RWPE1 (cell line): ENCODE measurements around the gene MMP24OS.
"Not testable (repeated sequence)": the region's sequence is repeated elsewhere in the genome, so short reads cannot be mapped to it uniquely, and the experiment has no call there.

Source experiments
- CTCF ChIA-PET: fragments of 350-600 bp; sonication (Branson Sonifier 250); formaldehyde crosslinking; extraction: SDS; loops from one replicate; lab custom pipeline; 2021; lab: Yijun Ruan, JAX
- POLR2A ChIA-PET: fragments of 400-600 bp; formaldehyde crosslinking; extraction: SDS; loops from one replicate; lab custom pipeline; 2020; ENCODE audit warnings: antibody characterized with exemption; ENCODE audit not compliant: low non-redundant PET; lab: Yijun Ruan, JAX
- DNase-seq: peaks from one replicate; pipeline ENCODE4 v3.0.0; 2012; ENCODE audit warnings: low spot score
- H3K27ac ChIP-seq: fragments of 450-650 bp; 2 replicates; pipeline ENCODE4 v1.5.1; 2017
- TF ChIP-seq, protein P1 (sequence below): fragments of 450-650 bp; conservative IDR thresholded peaks from 2 replicates; pipeline ENCODE4 v1.5.1; 2017; ENCODE audit warnings: low read depth, mild to moderate bottlenecking

MMP24OS gene

DNA sequence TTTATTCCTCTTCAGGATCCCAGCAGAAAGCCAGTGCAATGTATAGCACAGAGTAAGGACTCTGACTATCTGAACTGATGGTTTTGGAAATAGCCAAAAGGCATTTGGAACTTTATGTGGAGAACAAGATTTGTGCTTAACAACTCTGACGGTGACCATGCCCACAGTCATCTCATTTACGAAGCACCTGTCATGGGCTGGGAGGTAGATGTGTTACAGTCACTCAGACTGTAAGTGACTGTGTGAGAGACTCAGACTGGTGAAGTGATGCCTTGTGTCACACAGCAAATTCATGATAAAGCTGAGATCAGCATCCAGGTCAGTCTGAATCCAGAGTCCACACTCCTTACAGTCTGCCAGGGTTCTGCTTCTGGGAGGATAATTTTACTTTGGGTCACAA, 38.2 kb upstream of the MMP24OS start:
- POLR2A ChIA-PET: no interaction called here
- TF ChIP-seq, protein P1, sequence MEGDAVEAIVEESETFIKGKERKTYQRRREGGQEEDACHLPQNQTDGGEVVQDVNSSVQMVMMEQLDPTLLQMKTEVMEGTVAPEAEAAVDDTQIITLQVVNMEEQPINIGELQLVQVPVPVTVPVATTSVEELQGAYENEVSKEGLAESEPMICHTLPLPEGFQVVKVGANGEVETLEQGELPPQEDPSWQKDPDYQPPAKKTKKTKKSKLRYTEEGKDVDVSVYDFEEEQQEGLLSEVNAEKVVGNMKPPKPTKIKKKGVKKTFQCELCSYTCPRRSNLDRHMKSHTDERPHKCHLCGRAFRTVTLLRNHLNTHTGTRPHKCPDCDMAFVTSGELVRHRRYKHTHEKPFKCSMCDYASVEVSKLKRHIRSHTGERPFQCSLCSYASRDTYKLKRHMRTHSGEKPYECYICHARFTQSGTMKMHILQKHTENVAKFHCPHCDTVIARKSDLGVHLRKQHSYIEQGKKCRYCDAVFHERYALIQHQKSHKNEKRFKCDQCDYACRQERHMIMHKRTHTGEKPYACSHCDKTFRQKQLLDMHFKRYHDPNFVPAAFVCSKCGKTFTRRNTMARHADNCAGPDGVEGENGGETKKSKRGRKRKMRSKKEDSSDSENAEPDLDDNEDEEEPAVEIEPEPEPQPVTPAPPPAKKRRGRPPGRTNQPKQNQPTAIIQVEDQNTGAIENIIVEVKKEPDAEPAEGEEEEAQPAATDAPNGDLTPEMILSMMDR: no peak
- CTCF ChIA-PET: interaction anchor here (0.7 kb wide), 1 partner anchor 12 kb away, joined by 4 read pairs; no protein-coding TSS in a partner anchor
- DNase-seq: no peak
- H3K27ac ChIP-seq: peak overlapping the region; percentile 58

DNA sequence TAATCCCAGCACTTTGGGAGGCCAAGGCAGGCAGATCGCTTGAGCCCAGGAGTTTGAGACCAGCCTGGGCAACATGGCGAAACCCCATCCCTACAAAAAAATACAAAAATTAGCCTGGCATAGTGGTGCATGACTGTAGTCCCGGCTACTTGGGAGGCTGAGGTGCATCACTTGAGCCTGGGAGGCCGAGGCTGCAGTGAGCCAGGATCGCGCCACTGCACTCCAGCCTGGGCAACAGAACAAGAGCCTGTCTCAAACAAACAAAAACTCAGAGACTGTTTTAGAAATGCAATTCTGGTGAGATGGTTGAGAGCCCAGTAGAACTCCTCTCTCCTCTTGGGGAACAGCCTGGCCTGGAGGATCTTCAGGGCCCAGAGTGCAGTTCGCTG, 37.7 kb upstream of the MMP24OS start:
- DNase-seq, POLR2A ChIA-PET: not testable (repeated sequence)
- CTCF ChIA-PET: interaction anchor here (1.4 kb wide), 1 partner anchor 124 kb away, joined by 4 read pairs; no protein-coding TSS in a partner anchor
- H3K27ac ChIP-seq: peak overlapping the region; percentile 58

DNA sequence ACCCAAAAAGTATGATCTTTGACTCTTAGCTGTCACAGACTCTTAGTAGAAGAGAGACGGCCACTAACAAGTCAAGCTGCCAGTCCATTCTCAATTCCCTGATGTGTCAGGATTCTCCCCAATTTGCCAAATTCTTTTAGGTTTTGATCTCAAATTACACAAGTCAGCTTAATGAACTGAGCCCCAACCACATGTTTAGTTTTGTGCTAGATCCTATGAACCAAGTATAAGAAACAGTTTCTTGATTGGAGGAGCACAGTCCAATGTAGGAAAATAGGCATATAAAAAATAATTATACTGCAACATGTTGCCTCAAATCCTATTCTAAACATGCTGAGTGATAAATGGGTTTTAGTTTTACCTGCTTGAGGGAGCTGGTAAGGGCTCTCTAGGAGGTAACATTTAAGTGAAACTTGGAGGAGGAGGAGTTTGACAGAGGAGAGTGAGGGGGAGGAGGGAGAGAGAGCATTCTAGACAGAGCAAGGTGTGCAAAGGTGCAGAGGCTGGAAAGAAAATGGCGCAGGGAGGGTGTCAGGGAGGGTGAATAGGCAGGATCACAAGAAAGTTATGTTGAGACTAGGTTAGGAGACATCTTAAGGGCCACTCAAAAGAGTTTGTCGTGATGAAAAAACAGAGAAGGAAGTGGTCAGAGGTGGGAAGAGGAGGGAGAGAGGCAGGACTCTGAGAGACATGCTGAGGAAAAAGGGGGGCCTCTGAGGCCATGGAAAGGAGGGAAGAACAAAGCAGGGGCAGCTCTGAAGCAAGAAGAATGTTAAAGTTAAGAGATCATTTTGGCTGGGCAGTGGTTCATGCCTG, 37.1 kb upstream of the MMP24OS start:
- ChIA-PET CTCF (interaction anchor here (1.4 kb wide), 1 partner anchor 125 kb away, joined by 4 read pairs; no protein-coding TSS in a partner anchor), POLR2A (no interaction called here)
- TF ChIP-seq, protein P1: no peak
- H3K27ac ChIP-seq: peak overlapping the region; percentile 58
- no peak for DNase-seq

DNA sequence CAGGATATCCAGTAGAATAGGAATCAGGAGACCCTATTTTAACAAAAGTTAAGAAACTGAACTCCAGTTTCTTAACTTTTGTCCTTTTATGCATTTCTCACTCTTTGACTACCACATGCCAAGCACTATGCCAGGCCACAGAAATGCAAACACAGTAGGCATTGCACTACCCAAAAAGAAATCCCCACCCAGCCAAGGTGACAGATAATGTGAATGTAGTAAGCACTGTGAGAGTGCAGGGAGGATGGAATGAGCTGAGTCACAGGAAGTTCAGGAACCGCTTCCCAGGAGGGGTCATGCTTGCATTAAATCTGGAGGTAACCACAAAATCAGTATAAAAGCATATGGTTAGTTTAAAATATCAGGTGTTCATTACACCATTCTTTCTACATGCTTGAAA, 34.4 kb upstream of the MMP24OS start:
- POLR2A ChIA-PET: no interaction called here
- CTCF ChIA-PET: interaction anchor here (0.6 to 1.2 kb wide), 4 partner anchors 8 to 127 kb away, joined by 3 read pairs; no protein-coding TSS in a partner anchor
- TF ChIP-seq, protein P1: no peak
- DNase-seq: peak; percentile 88
- H3K27ac ChIP-seq: peak overlapping the region; percentile 100; the same call in 1 of the 2 replicates

DNA sequence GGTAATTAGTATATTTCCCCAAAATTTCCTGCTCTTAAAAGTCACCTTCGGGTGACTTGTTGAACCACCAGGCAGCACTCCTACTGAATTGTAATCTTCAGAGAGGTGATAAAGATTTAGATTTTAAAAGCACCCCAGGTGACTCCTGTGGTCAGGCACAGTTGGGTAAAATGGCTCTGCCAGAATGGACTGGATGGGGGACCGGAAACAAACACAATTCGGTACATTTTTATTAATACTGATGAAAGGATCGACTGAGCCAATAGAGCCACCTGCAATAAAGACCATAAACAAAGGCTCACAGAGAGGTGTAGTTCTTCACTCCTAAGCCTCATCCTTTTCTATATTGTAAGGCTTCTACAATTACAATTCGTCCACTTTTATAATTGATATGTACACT, 33.9 kb upstream of the MMP24OS start:
- ChIA-PET CTCF (interaction anchor here (0.6 kb wide), 3 partner anchors 28 to 127 kb away, joined by 3 read pairs; no protein-coding TSS in a partner anchor), POLR2A (no interaction called here)
- peak overlapping the region; percentile 100 for H3K27ac ChIP-seq
- TF ChIP-seq, protein P1: no peak
- DNase-seq: no peak

DNA sequence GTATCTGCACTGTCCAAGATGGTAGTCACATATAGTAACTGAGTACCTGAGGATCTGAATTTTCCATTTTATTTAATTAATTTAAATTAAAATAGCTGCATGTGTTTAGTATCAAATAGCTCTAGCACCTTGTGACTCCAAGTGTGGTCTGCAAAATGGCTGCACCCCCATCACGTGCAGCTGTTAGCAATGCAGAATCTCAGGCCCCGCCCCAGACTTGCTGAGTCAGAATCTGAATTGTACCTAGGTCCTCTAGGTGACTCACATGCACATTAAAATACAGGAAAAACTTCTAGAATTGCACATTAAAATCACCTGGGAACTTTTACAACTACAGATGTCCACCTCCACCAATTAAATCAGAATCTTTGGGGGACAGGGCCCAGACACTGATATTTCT, 33.5 kb upstream of the MMP24OS start:
- TF ChIP-seq, protein P1: no peak
- CTCF ChIA-PET: no interaction called here
- peak overlapping the region; percentile 100 for H3K27ac ChIP-seq
- no peak for DNase-seq
- POLR2A ChIA-PET: no interaction called here
